Right atrium auricular region (tissue), 2 donors: Measurements from ENCODE around the gene LINGO1. TPM values are rescaled to one million over a fixed set of nuclear protein-coding genes. Genes with fewer than 3 reads are reported as not detected.

Experiments
- DNase-seq: peaks from one replicate; pipeline ENCODE4 v3.0.0-alpha.2; 2019; ENCODE audit warnings: low spot score
- H3K27ac ChIP-seq, 2 donors: fragments of 200-600 bp; sonication (generic); 1 replicate in 1 of 2; 2 replicates in 1 of 2; pipeline ENCODE4 v1.5.1; 2016 to 2019
- H3K27me3 ChIP-seq, 2 donors: fragments of 200-600 bp; sonication (generic); one replicate each; pipeline versions ENCODE4 v1.5.1 to v1.6.0; 2017 to 2019
- H3K36me3 ChIP-seq: fragments of 200-600 bp; sonication (generic); one replicate; pipeline ENCODE4 v1.5.1; 2016
- H3K4me1 ChIP-seq, 2 donors: fragments of 200-600 bp; sonication (generic); one replicate each; pipeline versions ENCODE4 v1.5.1 to v1.6.0; 2017 to 2019
- H3K4me3 ChIP-seq, 2 donors: fragments of 200-600 bp; sonication (generic); 1 replicate in 1 of 2; 2 replicates in 1 of 2; pipeline ENCODE4 v1.5.1; 2017 to 2019; ENCODE audit warnings: mild to moderate bottlenecking in 1 of 2, moderate library complexity in 1 of 2
- H3K9me3 ChIP-seq, 2 donors: fragments of 200-600 bp; sonication (generic); one replicate each; pipeline ENCODE4 v1.5.1; 2019
- total RNA-seq, 2 donors: library from RNA; depleted of rRNA; stranded (reverse); fragments of >200 nt; gene quantifications; one replicate each; pipeline ENCODE4 v1.1.0, GENCODE V29; 2016
- TF ChIP-seq, protein P1 (sequence below), 2 donors: fragments of 200-600 bp; sonication (generic); IDR thresholded peaks; one replicate each; pipeline ENCODE4 v1.5.1; 2019; ENCODE audit warnings: antibody characterized with exemption in 2 of 2

LINGO1 gene
- total RNA-seq, 2 donors from 2014 or later = 7.0 to 9.4 TPM

GRCh38 chr15:77602800-77603199, 29.9 kb downstream of the LINGO1 start:
- Histone ChIP-seq H3K9me3 (no peaks in the 10 kb centered on the region), H3K4me1 (peaks cover 0 to 15% of the 10 kb centered on the region in 2 donors), H3K4me3 (no peak overlapping the region), H3K27me3 (no peaks in the 10 kb centered on the region), H3K36me3 (no peaks in the 10 kb centered on the region), H3K27ac (no peak overlapping the region)
- TF ChIP-seq, protein P1, sequence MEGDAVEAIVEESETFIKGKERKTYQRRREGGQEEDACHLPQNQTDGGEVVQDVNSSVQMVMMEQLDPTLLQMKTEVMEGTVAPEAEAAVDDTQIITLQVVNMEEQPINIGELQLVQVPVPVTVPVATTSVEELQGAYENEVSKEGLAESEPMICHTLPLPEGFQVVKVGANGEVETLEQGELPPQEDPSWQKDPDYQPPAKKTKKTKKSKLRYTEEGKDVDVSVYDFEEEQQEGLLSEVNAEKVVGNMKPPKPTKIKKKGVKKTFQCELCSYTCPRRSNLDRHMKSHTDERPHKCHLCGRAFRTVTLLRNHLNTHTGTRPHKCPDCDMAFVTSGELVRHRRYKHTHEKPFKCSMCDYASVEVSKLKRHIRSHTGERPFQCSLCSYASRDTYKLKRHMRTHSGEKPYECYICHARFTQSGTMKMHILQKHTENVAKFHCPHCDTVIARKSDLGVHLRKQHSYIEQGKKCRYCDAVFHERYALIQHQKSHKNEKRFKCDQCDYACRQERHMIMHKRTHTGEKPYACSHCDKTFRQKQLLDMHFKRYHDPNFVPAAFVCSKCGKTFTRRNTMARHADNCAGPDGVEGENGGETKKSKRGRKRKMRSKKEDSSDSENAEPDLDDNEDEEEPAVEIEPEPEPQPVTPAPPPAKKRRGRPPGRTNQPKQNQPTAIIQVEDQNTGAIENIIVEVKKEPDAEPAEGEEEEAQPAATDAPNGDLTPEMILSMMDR (IDR thresholded peaks at IDR 0.05) = no peak
- DNase-seq = no peak

DNA sequence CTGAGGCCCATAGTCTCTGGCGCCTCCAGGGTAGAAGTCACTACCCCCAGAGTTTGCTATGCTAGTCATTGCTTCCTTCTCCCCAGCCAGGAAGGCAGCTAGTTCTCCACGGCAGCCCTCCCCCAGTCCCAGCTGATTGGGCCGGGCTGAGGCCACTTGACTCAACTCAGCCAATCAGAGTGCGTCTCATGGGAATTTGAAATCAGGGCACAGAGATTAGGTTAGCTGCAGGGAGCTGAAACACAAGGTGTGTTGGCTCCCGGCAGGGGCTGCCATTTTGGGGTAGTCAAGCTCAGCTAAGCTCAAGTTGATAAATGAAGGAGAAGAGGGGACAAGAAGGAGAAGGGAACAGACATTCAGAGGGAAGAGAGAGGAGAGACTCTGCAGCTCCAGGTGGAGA, 32.8 kb downstream of the LINGO1 start:
- Histone ChIP-seq H3K9me3 (no peaks in the 10 kb centered on the region), H3K27ac (peak overlapping the region; percentile 60 to 61), H3K4me1 (peaks cover 0 to 8% of the 10 kb centered on the region in 2 donors), H3K4me3 (no peak overlapping the region), H3K27me3 (no peaks in the 10 kb centered on the region), H3K36me3 (no peaks in the 10 kb centered on the region)
- peak; percentile 84 for DNase-seq
- TF ChIP-seq, protein P1 (IDR thresholded peaks at IDR 0.05) = no peak

GRCh38 chr15:77599357-77599756, 33.4 kb downstream of the LINGO1 start:
- no peak overlapping the region for H3K4me3 ChIP-seq
- H3K27ac ChIP-seq = peak overlapping the region; percentile 60 to 61

GRCh38 chr15:77598644-77599043, 34.1 kb downstream of the LINGO1 start:
- no peak for DNase-seq

More at GRCh38 chr15:77599357-77599756, 33.4 kb downstream of the LINGO1 start:
- Histone ChIP-seq H3K27me3 (no peaks in the 10 kb centered on the region), H3K9me3 (no peaks in the 10 kb centered on the region), H3K4me1 (peaks cover 0 to 8% of the 10 kb centered on the region in 2 donors), H3K36me3 (no peaks in the 10 kb centered on the region)
- TF ChIP-seq, protein P1 (IDR thresholded peaks at IDR 0.05) = no peak
- no peak for DNase-seq

DNA sequence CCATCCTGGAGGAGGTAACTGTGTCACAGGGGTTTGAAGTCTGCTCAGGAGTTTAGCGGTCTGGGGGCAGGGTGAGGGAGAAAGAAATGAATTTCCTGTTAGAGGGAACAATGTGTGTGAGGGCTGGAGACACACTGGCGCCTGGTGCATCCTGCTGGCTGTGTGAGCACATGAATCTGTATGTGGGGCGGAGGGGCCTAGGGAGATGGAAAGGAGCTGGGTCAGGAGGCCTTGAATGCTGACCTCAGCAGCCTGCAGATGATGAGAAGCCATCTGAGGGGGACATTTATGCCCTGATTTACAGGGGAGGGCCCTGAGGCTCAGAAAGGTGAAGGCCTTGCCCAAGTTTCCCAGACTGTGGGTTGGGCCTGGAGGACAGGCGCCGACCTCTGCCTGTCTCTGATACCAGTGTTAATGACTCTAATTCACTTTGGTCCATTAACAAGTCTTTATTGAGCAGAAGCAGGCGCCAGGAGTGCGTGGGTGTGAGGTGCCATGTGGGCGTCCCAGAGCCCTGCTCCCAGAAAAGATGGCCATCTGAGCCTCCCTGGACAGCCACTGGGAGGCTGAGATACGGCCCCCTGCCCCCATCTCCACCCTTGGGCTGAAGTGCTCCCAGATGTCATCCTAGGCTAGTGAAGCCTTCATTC, 34.8 kb downstream of the LINGO1 start:
- Histone ChIP-seq H3K36me3 (no peaks in the 10 kb centered on the region), H3K4me3 (no peak overlapping the region), H3K27ac (no peak overlapping the region), H3K27me3 (no peaks in the 10 kb centered on the region), H3K4me1 (peaks cover 0 to 8% of the 10 kb centered on the region in 2 donors), H3K9me3 (no peaks in the 10 kb centered on the region)
- DNase-seq = no peak
- TF ChIP-seq, protein P1 (IDR thresholded peaks at IDR 0.05) = no peak

More at GRCh38 chr15:77598644-77599043, 34.1 kb downstream of the LINGO1 start:
- no peaks in the 10 kb centered on the region for H3K36me3 ChIP-seq
- H3K27ac ChIP-seq = no peak overlapping the region
- H3K27me3 ChIP-seq = no peaks in the 10 kb centered on the region
- no peak overlapping the region for H3K4me3 ChIP-seq
- H3K4me1 ChIP-seq = peaks cover 0 to 8% of the 10 kb centered on the region in 2 donors
- H3K9me3 ChIP-seq = no peaks in the 10 kb centered on the region
- TF ChIP-seq, protein P1 (IDR thresholded peaks at IDR 0.05) = no peak
